ENCODE results near the gene ZCCHC2.

Gene ZCCHC2

DNA sequence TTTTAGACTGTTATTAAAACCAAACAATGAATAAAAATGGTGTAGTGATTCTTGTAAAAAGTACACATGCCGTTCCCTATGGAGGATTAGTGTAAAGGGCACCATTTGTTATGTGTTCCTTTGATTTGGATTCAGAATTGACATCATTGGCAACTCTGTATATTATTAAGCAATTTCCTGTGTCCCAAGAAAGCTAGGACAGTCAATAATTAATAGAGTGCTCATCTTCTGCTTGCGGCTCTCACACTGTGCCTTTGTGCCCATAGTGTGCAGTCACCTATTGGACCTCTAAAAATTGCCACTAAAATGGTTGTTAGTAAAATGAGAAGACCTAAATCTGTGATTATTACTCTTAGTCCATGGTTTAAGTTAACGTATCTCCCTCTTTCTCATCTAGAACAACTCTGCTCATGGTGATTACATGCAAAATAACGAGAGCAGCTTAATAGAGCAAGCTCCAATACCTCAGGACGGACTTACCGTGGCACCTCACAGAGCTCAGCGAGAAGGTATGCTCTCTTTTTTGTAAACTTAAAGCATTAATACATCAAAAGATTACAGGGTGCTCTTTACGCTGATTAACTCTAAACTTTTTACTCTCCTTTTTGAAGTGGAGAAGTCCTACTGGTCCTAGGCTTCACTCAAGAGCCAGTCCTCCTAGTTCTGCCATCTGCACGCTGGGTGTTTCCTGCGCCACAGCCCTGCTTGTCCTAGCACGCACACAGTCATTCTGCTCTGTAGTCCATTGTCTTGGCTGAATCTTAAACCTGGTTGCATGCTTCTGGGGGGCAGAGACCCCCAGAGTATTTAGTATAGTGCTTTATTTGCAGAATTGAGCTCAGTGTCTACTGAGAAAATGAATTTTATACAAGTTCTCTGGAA lies 16.7 kb downstream of the ZCCHC2 start:
- DNase-seq (ENCODE audit: low spot score): no peak

DNA sequence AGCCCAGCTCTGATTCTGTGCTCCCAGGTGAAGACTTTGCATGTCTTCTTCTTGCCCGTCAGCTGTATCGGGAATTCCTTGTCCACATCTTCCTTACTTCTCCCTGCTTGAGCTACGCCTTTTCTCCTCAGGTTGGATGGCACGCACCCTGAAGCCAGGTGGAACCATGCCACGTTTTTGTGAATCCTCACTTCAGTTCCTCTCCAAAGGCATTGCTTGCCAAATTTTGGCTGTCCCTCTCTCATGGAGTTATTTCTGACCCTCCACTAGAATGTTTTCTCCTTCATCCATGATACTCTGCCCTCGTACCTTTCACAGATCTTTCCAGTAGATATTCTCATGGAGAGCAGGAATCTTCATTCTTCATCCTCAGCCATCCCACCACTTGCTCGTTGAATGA lies 20.2 kb downstream of the ZCCHC2 start:
- no peak for DNase-seq (ENCODE audit: low spot score)

DNA sequence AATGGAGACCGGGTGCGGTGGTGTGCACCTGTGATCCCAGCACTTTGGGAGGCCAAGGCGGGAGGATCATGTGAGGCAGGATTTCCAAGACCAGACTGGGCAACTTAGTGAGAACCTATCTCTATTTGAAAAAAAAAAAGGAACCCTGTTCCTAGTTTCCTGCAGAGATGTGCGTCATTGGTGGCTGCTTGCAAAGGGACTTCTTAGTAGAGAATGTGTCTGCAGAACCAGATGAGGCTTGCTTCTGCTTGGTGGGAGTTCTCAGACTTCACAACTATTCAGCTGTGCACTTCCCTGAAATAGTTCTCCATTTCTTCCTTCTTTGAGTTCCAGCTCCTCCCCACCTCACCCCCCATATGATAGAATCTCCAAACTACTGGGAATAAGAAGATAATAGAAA lies 22.3 kb downstream of the ZCCHC2 start:
- DNase-seq (ENCODE audit: low spot score): no peak

DNA sequence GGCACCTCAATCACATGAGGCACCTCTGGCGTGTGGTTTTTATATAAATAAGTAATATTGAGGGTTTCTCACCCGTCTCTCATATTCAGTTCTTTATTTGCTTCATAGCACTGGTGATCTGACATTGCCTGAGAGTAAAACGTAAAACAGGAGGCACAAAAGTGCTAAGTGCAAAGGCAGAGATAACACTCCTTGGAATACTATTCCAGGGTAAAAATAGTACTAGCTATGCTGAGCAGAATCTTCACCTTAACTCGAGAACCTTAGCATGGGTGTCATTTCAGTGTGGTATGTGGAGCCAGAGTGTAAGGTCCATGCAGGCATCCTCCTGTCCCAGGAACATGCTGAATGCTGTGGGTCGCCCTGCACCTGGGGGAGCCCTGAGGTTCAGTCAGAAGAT lies 26.9 kb downstream of the ZCCHC2 start:
- no peak for DNase-seq (ENCODE audit: low spot score)

DNA sequence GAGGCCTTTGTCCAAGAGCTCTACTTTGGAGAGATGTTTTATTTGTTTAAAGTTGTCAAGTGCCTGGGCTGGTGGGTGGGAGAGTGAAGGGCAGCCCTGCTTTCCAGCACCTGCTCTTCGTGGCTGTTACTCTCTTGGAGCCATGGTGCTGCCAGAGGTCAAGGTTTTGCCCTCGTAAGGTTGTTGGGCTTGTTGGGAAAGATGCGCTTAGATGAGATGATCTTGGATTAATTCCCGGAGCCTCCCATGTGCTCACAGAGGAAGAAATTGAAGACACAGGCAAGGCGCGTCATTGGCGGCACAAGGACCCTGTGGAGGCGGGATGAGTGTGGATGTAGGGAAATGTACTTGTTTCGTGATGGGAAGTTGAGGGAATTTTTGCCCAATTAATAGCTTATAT lies 27.9 kb downstream of the ZCCHC2 start:
- DNase-seq (ENCODE audit: low spot score): no peak

DNA sequence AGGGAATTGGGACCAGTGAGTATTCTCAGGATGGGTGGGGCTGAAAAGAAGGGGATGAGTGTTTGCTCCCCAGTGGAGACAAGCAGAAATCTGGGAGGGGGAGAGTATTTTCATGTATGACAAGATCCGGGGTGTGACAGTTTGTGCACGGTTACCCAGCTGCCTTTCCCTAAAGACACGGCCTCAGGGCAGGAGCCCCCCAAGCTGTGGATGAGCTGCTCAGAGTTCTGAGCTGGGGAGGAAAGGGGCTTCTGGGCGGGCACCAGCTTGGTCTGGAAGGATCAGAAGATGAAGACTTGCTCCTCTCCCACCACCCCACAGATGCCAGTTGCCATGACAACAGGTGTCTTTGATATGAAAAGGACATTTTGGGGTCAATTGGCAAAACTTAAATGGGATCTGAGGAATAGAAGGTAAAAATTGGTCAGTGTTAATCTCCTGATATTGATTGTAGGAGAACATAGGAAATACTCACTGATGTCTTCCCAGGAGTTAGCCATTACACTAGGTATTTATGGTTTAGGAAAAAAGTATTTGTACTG lies 29.2 kb downstream of the ZCCHC2 start:
- DNase-seq (ENCODE audit: low spot score): no peak

DNA sequence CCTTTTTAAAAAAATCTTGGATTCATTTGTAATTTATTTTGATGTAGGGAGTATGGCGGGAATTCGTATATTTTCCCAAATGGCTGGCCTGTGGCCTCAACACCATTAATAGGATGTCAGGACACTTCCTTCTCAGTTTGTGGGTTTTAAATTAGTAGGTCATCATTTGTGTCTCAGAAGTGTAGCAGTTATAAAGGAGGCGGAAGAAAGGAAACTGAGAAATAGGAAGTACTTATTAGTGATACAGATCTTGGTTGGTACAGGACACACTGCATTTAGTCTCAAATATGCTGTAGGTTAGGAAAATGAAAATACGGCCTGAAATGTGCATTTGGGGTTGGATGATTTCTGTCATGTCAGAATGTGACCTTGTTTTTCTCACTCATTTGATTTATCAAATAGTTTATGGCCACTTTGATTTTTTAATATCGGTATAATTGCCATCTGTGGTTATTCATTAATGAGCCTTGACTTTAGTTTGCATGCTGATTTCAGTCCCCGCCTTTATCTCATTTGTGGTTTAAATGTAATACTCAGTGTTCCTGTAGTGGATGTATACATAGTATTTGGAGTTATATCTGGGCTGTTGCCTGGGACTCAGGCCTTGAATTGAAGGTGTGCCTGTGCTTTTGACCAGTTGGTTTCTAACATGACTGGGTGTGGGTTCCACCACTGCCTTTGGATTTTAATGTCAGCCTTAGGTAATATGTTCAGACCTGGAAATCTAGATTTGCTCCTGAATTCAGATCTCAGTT lies 31.4 kb downstream of the ZCCHC2 start:
- no peak for DNase-seq (ENCODE audit: low spot score)

DNA sequence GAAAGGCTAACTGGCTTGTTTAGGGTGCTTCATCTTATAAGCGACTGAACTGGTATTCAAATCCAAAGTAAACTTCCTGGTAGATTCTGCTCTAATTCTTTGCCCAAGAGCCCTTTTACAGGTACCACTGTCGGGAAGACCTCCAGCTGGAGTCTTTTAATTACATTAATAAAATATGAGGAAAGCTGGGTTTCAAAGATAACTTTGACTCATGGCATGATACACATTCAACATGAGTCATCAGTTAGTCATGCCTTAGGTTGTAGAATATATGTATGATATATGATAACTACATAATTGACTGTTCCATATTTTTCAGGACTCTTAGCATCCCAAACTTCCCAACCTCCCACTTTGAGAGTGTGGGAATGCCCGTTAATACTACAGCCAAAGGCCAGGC lies 32.3 kb downstream of the ZCCHC2 start:
- DNase-seq (ENCODE audit: low spot score): no peak

DNA sequence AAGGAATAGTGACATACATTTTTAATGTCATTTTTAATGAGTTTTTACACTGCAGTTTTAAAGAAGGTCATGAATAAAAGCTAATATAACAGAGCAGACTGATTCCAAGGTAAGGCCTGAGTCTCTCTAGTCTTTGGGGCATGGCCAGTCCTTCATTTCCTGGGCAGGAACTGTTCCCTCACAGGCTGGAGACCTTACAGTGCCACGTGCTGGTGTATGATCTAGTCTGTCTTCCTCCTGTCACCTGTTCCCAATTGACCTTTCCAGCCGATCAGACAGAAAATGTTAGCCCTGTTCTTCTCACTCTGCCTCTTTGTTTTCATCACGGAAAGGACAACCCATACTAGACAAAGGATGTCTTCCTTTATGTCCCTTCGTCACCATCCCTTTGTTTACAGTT lies 33.6 kb downstream of the ZCCHC2 start:
- no peak for DNase-seq (ENCODE audit: low spot score)

DNA sequence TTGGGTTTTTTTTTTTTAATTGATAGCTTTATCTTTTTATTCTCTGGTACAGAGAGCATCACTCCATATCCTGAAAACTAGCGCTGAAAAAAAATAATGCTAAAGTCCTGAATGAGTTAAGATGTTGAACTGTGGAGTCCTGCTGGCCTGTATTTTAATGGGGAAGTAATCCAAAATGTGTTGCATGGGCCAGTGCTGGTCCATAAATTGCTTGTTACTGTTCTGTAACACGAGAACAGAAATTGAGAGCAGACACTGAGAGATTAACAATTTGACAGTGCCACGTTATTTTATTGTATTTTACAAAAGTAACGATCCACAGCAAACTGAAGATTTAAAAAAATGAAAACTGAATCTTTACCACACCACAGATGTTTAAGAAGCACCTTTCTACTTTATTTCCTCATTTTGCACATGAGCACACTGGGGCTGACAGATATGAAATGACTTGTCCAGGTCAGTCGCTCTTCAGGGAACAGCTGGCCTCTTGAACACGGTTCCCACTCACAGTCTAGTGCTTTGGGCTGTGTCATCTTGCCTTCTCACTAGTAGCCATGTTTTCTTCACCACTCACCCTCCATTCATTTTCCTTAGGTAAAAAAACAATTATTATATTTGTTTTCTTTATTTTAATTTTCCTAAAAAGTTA lies 35.3 kb downstream of the ZCCHC2 start:
- DNase-seq (ENCODE audit: low spot score): no peak

DNA sequence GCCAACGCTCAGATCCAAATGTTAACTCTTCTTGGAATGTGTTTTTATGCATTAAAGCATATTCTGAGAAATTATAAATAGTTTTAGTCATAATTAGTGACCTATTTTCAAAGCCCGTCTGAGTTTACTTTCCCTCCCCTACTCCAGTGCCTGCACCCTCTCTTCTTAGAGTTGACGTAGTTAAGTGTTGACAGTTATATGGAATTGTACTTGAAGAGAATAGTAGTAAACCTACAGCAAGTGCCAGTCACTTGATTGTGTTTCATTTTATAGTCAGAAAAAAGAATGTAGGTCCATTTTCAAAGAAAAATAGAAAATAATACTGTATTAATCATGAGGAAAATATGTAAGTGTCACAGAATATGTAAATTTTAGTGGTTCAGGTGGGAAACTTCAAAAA lies 41.2 kb downstream of the ZCCHC2 start:
- DNase-seq (ENCODE audit: low spot score): no peak

DNA sequence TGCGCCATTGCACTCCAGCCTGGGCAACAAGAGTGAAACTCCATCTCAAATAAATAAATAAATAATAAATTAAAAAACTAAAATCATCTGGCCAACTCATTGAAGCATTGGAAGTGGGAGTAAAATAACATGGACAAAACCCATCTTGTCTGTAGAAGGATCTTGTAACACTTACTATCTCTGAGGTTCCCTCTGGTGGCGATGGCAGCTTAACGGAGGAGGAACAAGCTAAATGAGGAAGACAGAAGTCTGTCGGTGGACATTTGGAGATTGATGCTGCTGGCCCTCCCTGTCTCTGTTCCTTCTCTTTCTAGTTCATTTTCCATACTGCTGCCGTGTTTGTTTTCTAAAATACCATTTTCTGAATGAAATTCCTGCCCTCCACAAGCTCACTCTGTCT lies 43.4 kb downstream of the ZCCHC2 start:
- no peak for DNase-seq (ENCODE audit: low spot score)

DNA sequence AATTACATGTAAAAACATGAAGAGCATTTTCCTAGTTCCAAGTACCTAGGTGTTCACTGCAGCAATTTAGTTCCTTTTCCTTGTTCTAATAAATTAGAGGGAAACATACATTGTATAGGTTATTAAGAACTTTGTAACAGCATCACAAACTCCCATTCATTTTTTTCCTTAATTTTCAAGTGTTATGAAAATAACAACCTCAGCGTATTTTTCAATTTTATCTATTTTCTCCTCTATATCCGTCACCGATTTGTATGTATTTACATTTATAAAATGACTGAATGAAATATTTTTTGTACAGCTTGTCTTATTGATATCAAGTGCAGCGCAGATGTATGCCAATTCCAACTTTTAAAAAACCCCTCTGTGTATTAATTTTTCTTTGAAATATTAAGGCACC lies 44.0 kb downstream of the ZCCHC2 start:
- DNase-seq (ENCODE audit: low spot score): no peak

DNA sequence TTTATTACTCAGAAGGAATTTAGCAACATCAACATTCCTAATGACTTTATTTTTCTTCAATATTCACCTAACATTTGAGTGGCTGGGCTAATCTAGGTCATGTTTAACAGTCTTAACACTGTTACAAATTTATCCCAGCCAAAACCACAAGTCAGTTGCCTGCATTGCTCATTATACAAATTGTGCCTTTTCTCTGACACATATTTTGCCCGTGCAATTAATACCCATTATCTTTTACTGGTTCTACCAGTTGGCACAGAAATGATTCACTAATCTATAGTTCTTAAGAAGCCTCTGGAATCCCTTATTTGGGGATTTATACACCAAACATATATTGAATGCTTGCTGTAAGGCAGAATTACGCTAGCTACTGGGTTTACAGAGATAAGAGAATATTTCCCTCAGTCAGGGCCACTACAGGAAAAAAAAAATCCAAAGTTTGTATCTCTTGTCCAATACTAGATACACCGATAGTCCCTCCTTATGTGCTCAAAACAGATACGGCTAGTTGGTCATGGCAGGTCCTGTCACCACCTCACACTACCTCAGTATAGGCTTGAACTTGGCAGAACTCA lies 46.3 kb downstream of the ZCCHC2 start:
- no peak for DNase-seq (ENCODE audit: low spot score)

DNA sequence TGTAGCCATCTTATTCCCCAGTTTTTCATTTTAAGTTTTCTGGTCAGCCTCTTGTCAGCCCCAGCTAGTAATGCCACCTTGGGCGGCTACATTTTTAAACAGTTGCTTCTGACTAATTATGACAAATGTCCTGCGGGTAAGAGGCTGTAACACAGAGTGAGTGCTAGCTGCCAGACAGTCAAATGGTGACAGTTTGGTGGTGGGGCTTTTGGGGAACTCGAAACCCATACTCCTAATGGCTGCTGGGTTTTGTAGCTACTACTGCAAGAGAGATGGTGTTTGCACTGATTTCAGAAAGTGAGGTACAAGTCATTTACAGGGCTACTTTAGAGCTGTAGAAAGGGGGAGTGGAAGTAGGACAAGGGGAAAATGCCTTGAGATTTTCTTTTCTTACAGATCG lies 48.2 kb downstream of the ZCCHC2 start:
- DNase-seq (ENCODE audit: low spot score): no peak

DNA sequence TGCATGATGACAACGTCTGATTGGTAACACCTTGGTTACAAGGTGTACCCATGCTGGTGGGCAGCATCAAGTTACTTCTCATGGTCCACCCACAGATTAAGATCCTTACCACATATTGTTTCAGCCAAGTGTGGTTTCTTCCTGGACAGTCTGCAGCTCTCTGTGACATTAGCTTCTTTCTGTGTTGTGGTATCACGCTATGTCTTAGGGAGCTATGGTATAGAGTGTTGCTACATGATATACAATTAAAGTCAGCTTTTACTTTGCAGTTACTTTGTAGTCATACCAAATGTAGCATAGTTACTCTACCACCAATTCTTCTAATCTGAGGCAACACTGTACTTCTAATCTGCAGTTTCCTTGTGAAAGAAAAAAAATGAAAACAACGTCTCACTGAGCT lies 48.8 kb downstream of the ZCCHC2 start:
- no peak for DNase-seq (ENCODE audit: low spot score)

DNA sequence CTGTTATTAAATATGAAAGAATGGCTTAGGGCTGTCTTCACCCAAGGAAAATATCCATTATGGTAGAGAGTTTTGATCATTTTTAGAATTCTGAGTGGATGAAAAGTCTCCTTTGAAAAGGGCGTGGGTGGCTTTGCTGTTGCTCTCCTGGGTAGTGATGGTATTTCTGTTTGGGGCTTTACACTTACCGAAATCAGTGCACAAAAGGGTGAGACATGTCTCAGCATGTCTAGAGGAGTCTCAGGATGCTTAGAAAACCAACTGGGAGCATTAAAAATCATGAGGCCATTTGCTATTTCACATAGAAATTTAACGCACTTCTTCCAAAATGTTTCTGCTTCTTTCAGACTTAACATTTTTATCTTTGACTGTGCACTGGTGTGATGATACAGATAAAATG lies 49.6 kb downstream of the ZCCHC2 start:
- no peak for DNase-seq (ENCODE audit: low spot score)

DNA sequence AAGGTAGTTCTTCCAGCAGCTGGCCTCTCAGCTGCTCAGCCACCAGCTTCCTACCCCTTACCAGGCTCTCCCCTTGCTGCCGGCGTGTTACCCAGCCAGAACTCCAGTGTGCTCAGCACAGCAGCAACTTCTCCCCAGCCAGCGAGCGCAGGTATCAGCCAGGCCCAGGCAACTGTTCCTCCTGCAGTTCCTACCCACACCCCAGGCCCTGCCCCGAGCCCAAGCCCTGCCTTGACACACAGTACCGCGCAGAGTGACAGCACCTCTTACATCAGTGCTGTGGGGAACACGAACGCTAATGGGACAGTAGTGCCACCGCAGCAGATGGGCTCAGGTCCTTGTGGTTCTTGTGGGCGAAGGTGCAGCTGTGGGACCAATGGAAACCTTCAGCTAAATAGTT lies 52.0 kb downstream of the ZCCHC2 start:
- DNase-seq (ENCODE audit: low spot score): no peak

DNA sequence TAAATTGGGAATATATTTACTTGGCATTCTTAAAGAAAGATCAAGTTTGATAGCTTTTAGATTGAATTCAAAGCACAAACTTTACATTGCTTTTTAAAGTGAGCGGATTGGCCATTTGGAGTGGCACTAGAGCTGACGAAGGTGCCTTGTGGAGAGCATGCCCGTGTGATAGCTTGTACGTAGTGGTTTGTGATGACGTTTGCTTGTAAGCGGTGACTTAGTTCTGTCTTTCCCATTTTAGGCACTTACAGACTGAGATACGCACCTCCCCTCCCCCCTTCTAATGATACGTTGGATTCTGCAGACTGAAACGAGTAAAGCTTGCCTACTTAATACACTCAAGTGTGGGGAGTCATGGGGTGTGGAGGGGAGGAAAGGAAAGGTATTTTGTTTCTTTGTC lies 53.4 kb downstream of the ZCCHC2 start:
- no peak for DNase-seq (ENCODE audit: low spot score)

DNA sequence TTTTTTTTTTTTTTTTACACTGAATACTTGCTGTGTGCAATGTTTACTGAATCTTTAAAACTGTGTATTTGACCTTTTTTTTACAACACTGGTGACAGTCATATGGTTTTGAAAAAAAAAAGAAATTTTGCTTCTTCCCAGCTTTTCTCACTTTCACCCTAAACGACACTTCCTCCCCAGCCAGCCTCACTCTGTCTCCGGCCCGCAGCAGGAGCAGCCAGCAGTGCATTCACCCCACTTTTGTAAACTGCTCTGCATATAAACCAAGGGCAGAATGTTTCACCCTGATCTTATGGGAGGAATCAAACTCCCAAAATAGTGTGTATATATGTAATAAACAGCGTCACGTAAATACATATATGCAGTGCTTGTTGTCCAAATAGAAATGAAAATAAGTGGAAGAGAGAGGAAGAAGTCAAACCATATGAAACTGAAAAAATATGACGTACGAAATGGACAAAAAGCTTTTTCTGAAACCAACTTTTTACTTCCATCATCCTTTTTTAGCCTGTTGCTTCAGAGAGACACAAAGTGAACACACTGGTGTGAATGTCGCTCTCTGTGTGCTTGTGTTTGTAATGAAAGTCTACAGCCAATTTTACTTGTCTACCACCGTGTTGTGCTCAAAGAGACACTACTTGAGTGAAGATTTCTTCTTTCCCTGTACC lies 54.2 kb downstream of the ZCCHC2 start:
- no peak for DNase-seq (ENCODE audit: low spot score)

DNA sequence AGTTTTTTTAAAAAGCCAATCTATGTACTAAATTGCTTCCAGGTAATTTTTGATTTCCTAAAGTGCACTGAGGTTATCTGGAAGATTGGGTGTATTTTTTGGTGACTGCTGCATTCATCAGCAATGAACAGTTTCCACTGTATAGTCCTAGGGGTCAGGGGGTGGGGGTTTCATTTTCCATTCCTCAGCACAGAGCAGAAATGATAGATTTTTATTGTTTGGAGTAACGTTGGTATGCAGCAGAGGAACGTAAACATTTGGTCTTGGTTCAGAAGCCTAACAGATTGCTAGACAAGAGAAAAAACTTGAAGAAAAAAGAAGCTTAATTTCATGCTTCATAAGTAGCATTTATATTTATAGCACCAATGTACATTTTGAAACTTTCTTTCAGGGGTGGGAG lies 54.9 kb downstream of the ZCCHC2 start:
- no peak for DNase-seq (ENCODE audit: low spot score)

DNA sequence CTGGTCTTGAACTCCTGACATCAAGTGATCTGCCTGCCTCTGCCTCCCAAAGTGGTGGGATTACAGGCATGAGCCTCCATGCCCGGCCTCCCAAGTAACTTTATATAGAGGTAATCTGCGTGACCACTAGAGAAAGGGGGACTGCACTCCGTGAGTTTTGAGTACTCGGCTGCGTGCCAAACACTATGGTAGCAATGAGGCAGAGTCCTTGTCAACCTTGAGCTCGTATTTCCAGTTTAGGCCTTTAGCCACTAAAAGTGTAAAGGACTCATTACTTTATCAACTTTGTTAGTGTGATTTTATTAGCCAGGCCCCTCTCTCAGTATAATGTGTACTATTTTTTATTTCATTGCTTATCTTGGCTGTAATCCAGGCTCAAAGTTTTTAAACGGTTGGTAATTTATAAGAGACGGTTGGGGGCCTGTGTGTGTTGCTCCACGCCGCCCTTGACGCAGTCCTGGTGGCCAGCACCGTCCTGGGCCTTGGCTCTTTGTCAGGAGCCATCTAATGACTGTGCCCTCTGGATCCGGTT lies 56.2 kb downstream of the ZCCHC2 start:
- no peak for DNase-seq (ENCODE audit: low spot score)

All from CD4-positive, alpha-beta T cell treated with Interleukin-15 for 4 hours (primary cell).